ENCODE results near the gene IL15RA.

Gene IL15RA

GRCh38 chr10:5977471-5978229 is at the start of gene IL15RA:
Gene IL15RA (minus strand): TSS chr10:5977543. CDS start chr10:5977492, 51 bp downstream.
- peaks cover 20% of the 10 kb centered on the region for H3K4me1 Mint-ChIP-seq
- H3K9me3 Mint-ChIP-seq = no peaks in the 10 kb centered on the region

GRCh38 chr10:6025683-6026255 is 48.4 kb upstream of the IL15RA start:
- ATAC-seq (ENCODE audit: low read depth) = no peak
- no peak overlapping the region for H3K4me3 Mint-ChIP-seq
- H3K27me3 Mint-ChIP-seq = no peaks in the 10 kb centered on the region
- H3K36me3 Mint-ChIP-seq = peaks cover 29% of the 10 kb centered on the region
- peaks cover 2% of the 10 kb centered on the region for H3K9me3 Mint-ChIP-seq
- H3K4me1 Mint-ChIP-seq = peaks cover 12% of the 10 kb centered on the region
- H3K27ac Mint-ChIP-seq = no peak overlapping the region
- no peak for DNase-seq (ENCODE audit: low spot score in 2 of 2)

More at GRCh38 chr10:5977471-5978229, at the start of gene IL15RA:
- Mint-ChIP-seq H3K27ac (peak within 1 kb of the TSS; percentile 93), H3K27me3 (no peaks in the 10 kb centered on the region), H3K36me3 (no peaks in the 10 kb centered on the region), H3K4me3 (peak within 1 kb of the TSS; percentile 94)
- DNase-seq (ENCODE audit: low spot score in 2 of 2) = peak; percentile 66 to 76
- peak; percentile 66 for ATAC-seq (ENCODE audit: low read depth)

GRCh38 chr10:6024334-6024682 is 47.0 kb upstream of the IL15RA start:
- H3K27me3 Mint-ChIP-seq = no peaks in the 10 kb centered on the region
- H3K4me3 Mint-ChIP-seq = no peak overlapping the region
- no peak overlapping the region for H3K27ac Mint-ChIP-seq
- no peak for ATAC-seq (ENCODE audit: low read depth)
- H3K36me3 Mint-ChIP-seq = peaks cover 32% of the 10 kb centered on the region
- DNase-seq (ENCODE audit: low spot score in 2 of 2) = no peak
- H3K4me1 Mint-ChIP-seq = peaks cover 12% of the 10 kb centered on the region
- no peaks in the 10 kb centered on the region for H3K9me3 Mint-ChIP-seq

GRCh38 chr10:6023661-6024333 is 46.5 kb upstream of the IL15RA start:
- no peak overlapping the region for H3K4me3 Mint-ChIP-seq
- peaks cover 3% of the 10 kb centered on the region for H3K9me3 Mint-ChIP-seq
- no peak overlapping the region for H3K27ac Mint-ChIP-seq
- H3K27me3 Mint-ChIP-seq = no peaks in the 10 kb centered on the region
- H3K4me1 Mint-ChIP-seq = peaks cover 16% of the 10 kb centered on the region
- DNase-seq (ENCODE audit: low spot score in 2 of 2) = no peak
- ATAC-seq (ENCODE audit: low read depth) = no peak
- H3K36me3 Mint-ChIP-seq = peaks cover 38% of the 10 kb centered on the region

- Mint-ChIP-seq H3K27ac (no peak overlapping the region), H3K9me3 (peaks cover 3% of the 10 kb centered on the region), H3K27me3 (no peaks in the 10 kb centered on the region)
Observed at GRCh38 chr10:6022660-6023059, 45.3 kb upstream of the IL15RA start.

GRCh38 chr10:6020826-6021225 is 43.5 kb upstream of the IL15RA start:
- peaks cover 3% of the 10 kb centered on the region for H3K9me3 Mint-ChIP-seq
- peaks cover 37% of the 10 kb centered on the region for H3K36me3 Mint-ChIP-seq
- H3K4me3 Mint-ChIP-seq = no peak overlapping the region
- H3K4me1 Mint-ChIP-seq = peaks cover 11% of the 10 kb centered on the region
- H3K27me3 Mint-ChIP-seq = no peaks in the 10 kb centered on the region
- DNase-seq (ENCODE audit: low spot score in 2 of 2) (no peak), ATAC-seq (ENCODE audit: low read depth) (no peak)
- H3K27ac Mint-ChIP-seq = no peak overlapping the region

More at GRCh38 chr10:6022660-6023059, 45.3 kb upstream of the IL15RA start:
- H3K4me1 Mint-ChIP-seq = peaks cover 15% of the 10 kb centered on the region
- DNase-seq (ENCODE audit: low spot score in 2 of 2) = no peak
- no peak for ATAC-seq (ENCODE audit: low read depth)
- no peak overlapping the region for H3K4me3 Mint-ChIP-seq
- peaks cover 40% of the 10 kb centered on the region for H3K36me3 Mint-ChIP-seq

GRCh38 chr10:6019796-6020195 is 42.5 kb upstream of the IL15RA start:
- no peak for ATAC-seq (ENCODE audit: low read depth)
- DNase-seq (ENCODE audit: low spot score in 2 of 2) = no peak
- Mint-ChIP-seq H3K36me3 (peaks cover 37% of the 10 kb centered on the region), H3K9me3 (peaks cover 3% of the 10 kb centered on the region), H3K4me1 (peaks cover 11% of the 10 kb centered on the region), H3K27ac (no peak overlapping the region), H3K27me3 (no peaks in the 10 kb centered on the region), H3K4me3 (no peak overlapping the region)

- H3K4me3 Mint-ChIP-seq = no peak overlapping the region
- no peak for ATAC-seq (ENCODE audit: low read depth)
- H3K9me3 Mint-ChIP-seq = peaks cover 3% of the 10 kb centered on the region
Observed at GRCh38 chr10:6019010-6019782, 41.9 kb upstream of the IL15RA start.

GRCh38 chr10:6018422-6018821 is 41.1 kb upstream of the IL15RA start:
- ATAC-seq (ENCODE audit: low read depth) = no peak
- Mint-ChIP-seq H3K27me3 (no peaks in the 10 kb centered on the region), H3K27ac (peak overlapping the region; percentile 25), H3K36me3 (peaks cover 27% of the 10 kb centered on the region), H3K4me3 (no peak overlapping the region), H3K9me3 (peaks cover 3% of the 10 kb centered on the region), H3K4me1 (peaks cover 15% of the 10 kb centered on the region)
- no peak for DNase-seq (ENCODE audit: low spot score in 2 of 2)

More at GRCh38 chr10:6019010-6019782, 41.9 kb upstream of the IL15RA start:
- H3K36me3 Mint-ChIP-seq = peaks cover 31% of the 10 kb centered on the region
- H3K27me3 Mint-ChIP-seq = no peaks in the 10 kb centered on the region
- peaks cover 14% of the 10 kb centered on the region for H3K4me1 Mint-ChIP-seq
- H3K27ac Mint-ChIP-seq = peak overlapping the region; percentile 25
- no peak for DNase-seq (ENCODE audit: low spot score in 2 of 2)

GRCh38 chr10:6017781-6018354 is 40.5 kb upstream of the IL15RA start:
- peaks cover 15% of the 10 kb centered on the region for H3K4me1 Mint-ChIP-seq
- no peaks in the 10 kb centered on the region for H3K27me3 Mint-ChIP-seq
- peaks cover 3% of the 10 kb centered on the region for H3K9me3 Mint-ChIP-seq
- ATAC-seq (ENCODE audit: low read depth) = no peak
- H3K27ac Mint-ChIP-seq = peak overlapping the region; percentile 50
- H3K36me3 Mint-ChIP-seq = peaks cover 27% of the 10 kb centered on the region
- no peak overlapping the region for H3K4me3 Mint-ChIP-seq
- DNase-seq (ENCODE audit: low spot score in 2 of 2) = no peak

GRCh38 chr10:6014241-6014761 is 37.0 kb upstream of the IL15RA start:
- Mint-ChIP-seq H3K27me3 (no peaks in the 10 kb centered on the region), H3K9me3 (peaks cover 3% of the 10 kb centered on the region), H3K4me3 (no peak overlapping the region), H3K4me1 (peaks cover 9% of the 10 kb centered on the region), H3K36me3 (peaks cover 13% of the 10 kb centered on the region), H3K27ac (peak overlapping the region; percentile 80)
- peak; percentile 85 for ATAC-seq (ENCODE audit: low read depth)
- DNase-seq (ENCODE audit: low spot score in 2 of 2) = peak; percentile 60 to 68

- Mint-ChIP-seq H3K27ac (peak overlapping the region; percentile 80), H3K27me3 (no peaks in the 10 kb centered on the region), H3K4me1 (peaks cover 4% of the 10 kb centered on the region), H3K9me3 (no peaks in the 10 kb centered on the region), H3K4me3 (no peak overlapping the region), H3K36me3 (peaks cover 6% of the 10 kb centered on the region)
- DNase-seq (ENCODE audit: low spot score in 2 of 2) = no peak
- no peak for ATAC-seq (ENCODE audit: low read depth)
Observed at GRCh38 chr10:6013413-6014192, 36.3 kb upstream of the IL15RA start.
